ENCODE results near the gene CNIH4.
"Not testable (repeated sequence)": the region's sequence is repeated elsewhere in the genome, so short reads cannot be mapped to it uniquely, and the experiment has no call there.

Gene CNIH4

GRCh38 chr1:224356685-224357625, at the start of gene CNIH4:
CNIH4 (plus strand) TSS chr1:224356879; CDS start chr1:224356925, 46 bp downstream.
- CTCF ChIA-PET = interaction anchor here (0.6 kb wide), 2 partner anchors 209 to 1434 kb away, joined by 3 to 9 read pairs; no protein-coding TSS in a partner anchor
- POLR2A ChIA-PET (ENCODE audit: low non-redundant PET) = interaction anchor here (0.6 kb wide), 1 partner anchor 10 kb away, joined by 4 read pairs; no protein-coding TSS in a partner anchor
- H3K27ac ChIP-seq = peak within 1 kb of the TSS; percentile 89
- TF ChIP-seq CTCF (conservative IDR thresholded peaks at IDR 0.05; ENCODE audit: low read depth) = no peak
- peak; percentile 96 for DNase-seq (ENCODE audit: low spot score)

DNA sequence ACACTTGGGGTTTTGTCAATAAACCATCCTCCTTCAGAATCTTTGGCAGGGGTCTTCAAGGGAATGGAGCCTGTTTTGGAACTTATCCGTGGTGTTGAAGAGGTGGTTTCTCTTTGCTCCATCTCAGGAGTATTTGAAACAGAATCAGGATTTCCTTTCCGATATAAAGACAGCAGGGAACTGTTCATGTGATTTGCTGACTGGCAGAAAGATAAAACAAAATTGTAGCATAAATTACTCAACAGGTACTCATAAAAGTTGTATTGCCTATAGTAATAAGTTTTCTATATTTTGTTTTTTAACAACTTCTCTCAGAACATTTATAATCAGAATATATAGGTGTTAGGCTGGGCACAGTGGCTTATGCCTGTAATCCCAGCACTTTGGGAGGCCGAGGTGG, 48.6 kb upstream of the CNIH4 start:
- H3K27ac ChIP-seq = no peak overlapping the region
- ChIA-PET POLR2A (ENCODE audit: low non-redundant PET) (no interaction called here), CTCF (no interaction called here)
- no peak for DNase-seq (ENCODE audit: low spot score)
- TF ChIP-seq CTCF (conservative IDR thresholded peaks at IDR 0.05; ENCODE audit: low read depth) = no peak

DNA sequence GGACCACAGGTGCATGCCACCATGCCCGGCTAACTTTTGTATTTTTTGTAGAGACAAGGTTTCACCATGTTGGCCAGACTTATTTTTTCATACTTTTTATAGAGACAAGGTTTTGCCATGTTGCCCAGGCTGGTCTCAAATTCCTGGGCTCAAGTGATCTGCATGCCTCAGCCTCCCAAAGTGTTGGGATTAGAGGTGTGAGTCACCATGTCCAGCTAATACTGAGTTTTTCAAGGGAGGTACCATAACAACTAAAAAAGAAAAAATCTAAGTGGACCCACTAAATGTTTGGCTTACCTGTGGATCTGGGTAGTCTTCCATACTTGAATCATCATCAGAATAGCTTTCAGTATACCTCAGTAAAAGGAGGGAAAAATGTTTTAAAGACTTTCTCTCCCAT, 45.2 kb upstream of the CNIH4 start:
- peak overlapping the region; percentile 49 for H3K27ac ChIP-seq
- POLR2A ChIA-PET (ENCODE audit: low non-redundant PET); DNase-seq (ENCODE audit: low spot score); CTCF ChIA-PET: not testable (repeated sequence)

GRCh38 chr1:224312025-224312424, 44.7 kb upstream of the CNIH4 start:
- TF ChIP-seq CTCF (conservative IDR thresholded peaks at IDR 0.05; ENCODE audit: low read depth) = no peak
- no peak overlapping the region for H3K27ac ChIP-seq
- ChIA-PET POLR2A (ENCODE audit: low non-redundant PET) (no interaction called here), CTCF (no interaction called here)
- DNase-seq (ENCODE audit: low spot score) = no peak

- ChIA-PET POLR2A (ENCODE audit: low non-redundant PET) (no interaction called here), CTCF (interaction anchor here (0.6 kb wide), 1 partner anchor 1402 kb away, joined by 4 read pairs; no protein-coding TSS in a partner anchor)
- DNase-seq (ENCODE audit: low spot score) = no peak
Measured at GRCh38 chr1:224317383-224318045, 39.2 kb upstream of the CNIH4 start.

GRCh38 chr1:224321706-224322105, 35.0 kb upstream of the CNIH4 start:
- no peak for TF ChIP-seq CTCF (conservative IDR thresholded peaks at IDR 0.05; ENCODE audit: low read depth)
- CTCF ChIA-PET = no interaction called here
- DNase-seq (ENCODE audit: low spot score) = no peak
- no peak overlapping the region for H3K27ac ChIP-seq
- POLR2A ChIA-PET (ENCODE audit: low non-redundant PET) = no interaction called here

More at GRCh38 chr1:224317383-224318045, 39.2 kb upstream of the CNIH4 start:
- TF ChIP-seq CTCF (conservative IDR thresholded peaks at IDR 0.05; ENCODE audit: low read depth) = no peak
- no peak overlapping the region for H3K27ac ChIP-seq
